ENCODE data around the gene HEATR1.

The HEATR1 gene

GRCh38 chr1:236530286-236530685 lies 74.0 kb downstream of the HEATR1 start:
- TF ChIP-seq EZH2phosphoT487 (IDR thresholded peaks at IDR 0.05; ENCODE audit: borderline replicate concordance, low read length), result no peak
- no peak for TF ChIP-seq CTCF (IDR thresholded peaks at IDR 0.05; ENCODE audit: low read depth, low read length, poor library complexity, severe bottlenecking)
- peaks cover 12% of the 10 kb centered on the region for H3K4me1 ChIP-seq (ENCODE audit: control insufficient read depth, low read length)
- H3K9me3 ChIP-seq (ENCODE audit: control insufficient read depth, insufficient read depth, low read length), result no peaks in the 10 kb centered on the region
- H3K36me3 ChIP-seq (ENCODE audit: control insufficient read depth, low read length), result peaks cover 3% of the 10 kb centered on the region; the same call in 1 of the 2 replicates
- no peaks in the 10 kb centered on the region for H3K9me2 ChIP-seq (replicated peaks; ENCODE audit: control insufficient read depth, low read length)
- H3K4me2 ChIP-seq (ENCODE audit: low read length), result no peak overlapping the region
- no peaks in the 10 kb centered on the region for H3K27me3 ChIP-seq (ENCODE audit: control insufficient read depth, low read length)
- no peak overlapping the region for H3K4me3 ChIP-seq (ENCODE audit: low read length)
- no peaks in the 10 kb centered on the region for H4K20me1 ChIP-seq (ENCODE audit: control insufficient read depth, insufficient read depth, low read depth, low read length)
- no peak overlapping the region for H3K27ac ChIP-seq (ENCODE audit: low read depth, low read length)
- H3F3A ChIP-seq (ENCODE audit: control insufficient read depth, insufficient read depth), result no peaks in the 10 kb centered on the region
- no peaks in the 10 kb centered on the region for H3K79me2 ChIP-seq (ENCODE audit: control insufficient read depth, low read length)

GRCh38 chr1:236526079-236526478 lies 78.2 kb downstream of the HEATR1 start:
- Histone ChIP-seq H3K36me3 (ENCODE audit: control insufficient read depth, low read length) (peaks cover 3% of the 10 kb centered on the region; the same call in 1 of the 2 replicates), H3K27ac (ENCODE audit: low read depth, low read length) (no peak overlapping the region), H4K20me1 (ENCODE audit: control insufficient read depth, insufficient read depth, low read depth, low read length) (no peaks in the 10 kb centered on the region), H3K27me3 (ENCODE audit: control insufficient read depth, low read length) (peaks cover 26% of the 10 kb centered on the region), H3K4me2 (ENCODE audit: low read length) (no peak overlapping the region), H3K9me2 (replicated peaks; ENCODE audit: control insufficient read depth, low read length) (no peaks in the 10 kb centered on the region), H3K9me3 (ENCODE audit: control insufficient read depth, insufficient read depth, low read length) (no peaks in the 10 kb centered on the region), H3K79me2 (ENCODE audit: control insufficient read depth, low read length) (no peaks in the 10 kb centered on the region), H3F3A (ENCODE audit: control insufficient read depth, insufficient read depth) (peaks cover 8% of the 10 kb centered on the region), H3K4me1 (ENCODE audit: control insufficient read depth, low read length) (peaks cover 16% of the 10 kb centered on the region), H3K4me3 (ENCODE audit: low read length) (no peak overlapping the region)
- TF ChIP-seq CTCF (IDR thresholded peaks at IDR 0.05; ENCODE audit: low read depth, low read length, poor library complexity, severe bottlenecking) (no peak), EZH2phosphoT487 (IDR thresholded peaks at IDR 0.05; ENCODE audit: borderline replicate concordance, low read length) (no peak)

- H4K20me1 ChIP-seq (ENCODE audit: control insufficient read depth, insufficient read depth, low read depth, low read length), result no peaks in the 10 kb centered on the region
- no peaks in the 10 kb centered on the region for H3K79me2 ChIP-seq (ENCODE audit: control insufficient read depth, low read length)
- H3K36me3 ChIP-seq (ENCODE audit: control insufficient read depth, low read length), result peaks cover 3% of the 10 kb centered on the region; the same call in 1 of the 2 replicates
- H3F3A ChIP-seq (ENCODE audit: control insufficient read depth, insufficient read depth), result peaks cover 8% of the 10 kb centered on the region
- peaks cover 12% of the 10 kb centered on the region for H3K4me1 ChIP-seq (ENCODE audit: control insufficient read depth, low read length)
- peak overlapping the region; percentile 94 for H3K4me3 ChIP-seq (ENCODE audit: low read length)
- no peak for TF ChIP-seq EZH2phosphoT487 (IDR thresholded peaks at IDR 0.05; ENCODE audit: borderline replicate concordance, low read length)
- TF ChIP-seq CTCF (IDR thresholded peaks at IDR 0.05; ENCODE audit: low read depth, low read length, poor library complexity, severe bottlenecking), result no peak
- H3K9me3 ChIP-seq (ENCODE audit: control insufficient read depth, insufficient read depth, low read length), result no peaks in the 10 kb centered on the region
- H3K27ac ChIP-seq (ENCODE audit: low read depth, low read length), result peak overlapping the region; percentile 52
- H3K27me3 ChIP-seq (ENCODE audit: control insufficient read depth, low read length), result peaks cover 34% of the 10 kb centered on the region
- H3K9me2 ChIP-seq (replicated peaks; ENCODE audit: control insufficient read depth, low read length), result no peaks in the 10 kb centered on the region
- H3K4me2 ChIP-seq (ENCODE audit: low read length), result peak overlapping the region; percentile 91
These were observed 79.5 kb downstream of the HEATR1 start for GRCh38 chr1:236524895-236525184.
